Fibroblast of skin of scalp (primary cell): ENCODE measurements around the gene UFL1.

Experiments
- DNase-seq: peaks from one replicate; pipeline ENCODE4 v3.0.0-alpha.2; 2013

The UFL1 gene

DNA sequence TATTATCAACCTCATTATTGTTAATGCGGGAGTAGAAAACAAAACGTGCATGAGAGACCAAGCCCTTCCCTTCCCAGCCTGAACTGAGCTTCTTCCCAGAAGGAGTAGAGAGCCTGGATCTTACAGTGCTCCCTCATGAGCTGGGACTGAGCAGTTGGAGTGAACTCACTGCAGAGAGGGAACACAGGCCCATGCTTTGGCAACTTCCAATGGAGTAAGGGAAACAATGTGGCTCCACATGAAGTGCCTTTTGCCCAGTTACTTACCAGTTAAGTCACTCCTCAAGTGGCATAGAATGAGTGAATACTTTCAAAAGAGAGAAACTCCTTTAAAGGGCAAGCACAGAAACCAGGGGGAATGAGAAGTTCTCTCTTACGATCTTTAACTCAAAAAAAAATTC is 53.8 kb downstream of the UFL1 start:
- no peak for DNase-seq

DNA sequence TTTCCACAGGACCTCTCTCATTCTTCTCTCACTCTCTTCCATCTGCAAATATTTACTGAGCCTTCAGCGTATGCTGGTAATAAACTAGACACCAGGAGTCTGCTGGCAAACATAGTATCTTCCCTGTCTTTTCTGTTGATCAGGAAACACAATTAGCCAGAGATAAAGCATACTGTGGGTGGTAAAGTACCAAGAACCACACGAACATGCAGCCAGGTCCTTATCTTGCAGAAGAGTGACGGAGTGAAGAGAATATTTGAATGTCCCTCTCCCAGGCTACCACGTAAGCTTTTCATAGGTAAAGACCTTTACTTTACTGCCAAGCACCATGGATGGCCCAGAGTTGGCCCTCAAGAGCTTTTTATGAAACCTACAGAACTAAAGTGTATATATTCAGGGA is 54.6 kb downstream of the UFL1 start:
- no peak for DNase-seq

DNA sequence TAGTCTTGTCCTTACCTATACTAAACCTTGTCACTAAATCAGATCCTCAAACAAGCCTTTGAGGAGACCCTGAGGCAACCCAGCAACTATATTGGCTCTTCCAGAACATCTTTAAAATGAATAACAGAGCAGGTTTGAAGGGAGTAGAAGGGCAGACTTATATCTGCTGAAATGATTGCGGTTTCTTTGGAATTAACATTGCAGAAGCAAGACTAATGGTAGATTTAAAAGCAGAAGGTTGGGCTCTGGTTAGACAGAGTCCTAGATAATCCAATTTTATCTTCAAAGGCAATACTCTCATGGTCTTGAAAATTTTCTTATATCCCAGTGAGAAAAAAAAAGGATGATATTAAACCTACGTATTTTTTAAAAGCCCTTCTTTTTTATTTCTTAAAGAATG is 60.4 kb downstream of the UFL1 start:
- no peak for DNase-seq

DNA sequence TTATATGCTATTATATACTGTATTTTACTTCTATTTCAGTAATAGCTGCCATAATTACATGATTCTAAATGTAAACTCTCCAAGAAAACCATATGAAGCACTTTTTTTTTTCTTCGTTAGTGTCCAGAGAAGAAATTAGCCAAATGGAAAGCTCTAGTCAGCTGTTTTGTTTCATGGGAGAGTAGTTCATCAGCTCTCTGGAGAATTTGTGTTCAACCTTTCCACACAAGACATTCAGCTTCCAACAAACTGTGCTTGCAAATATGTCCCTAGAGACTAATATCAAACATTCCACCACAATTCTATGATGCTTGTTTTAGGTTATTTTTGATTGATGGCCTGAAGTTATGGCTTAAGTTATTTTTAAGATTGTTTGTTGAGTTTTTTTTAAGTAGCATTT is 60.8 kb downstream of the UFL1 start:
- no peak for DNase-seq

DNA sequence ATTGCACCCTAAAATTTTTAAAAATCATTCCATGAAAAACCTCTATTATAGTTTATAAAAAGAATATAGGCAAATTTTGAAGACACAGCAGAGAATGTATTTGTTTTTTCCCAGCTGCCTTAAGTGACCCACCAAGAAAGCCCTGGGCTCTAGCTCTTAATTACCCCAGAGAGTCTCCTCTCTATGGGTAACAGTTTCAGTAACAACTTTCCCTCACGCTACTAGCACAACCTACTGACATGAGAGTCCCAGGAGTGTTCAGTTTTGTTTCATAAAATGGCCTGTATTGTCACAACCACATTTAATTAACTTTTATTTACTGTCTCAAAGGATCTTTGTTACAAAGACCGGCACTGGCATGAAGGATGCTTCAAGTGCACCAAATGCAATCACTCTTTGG is 82.8 kb downstream of the UFL1 start:
- no peak for DNase-seq
